Retina (tissue), 1 donor: ENCODE data around the gene TMEM248.

ENCODE experiments used
- DNase-seq: peaks from one replicate; pipeline ENCODE4 v3.0.0-alpha.2; 2016

The TMEM248 gene

DNA sequence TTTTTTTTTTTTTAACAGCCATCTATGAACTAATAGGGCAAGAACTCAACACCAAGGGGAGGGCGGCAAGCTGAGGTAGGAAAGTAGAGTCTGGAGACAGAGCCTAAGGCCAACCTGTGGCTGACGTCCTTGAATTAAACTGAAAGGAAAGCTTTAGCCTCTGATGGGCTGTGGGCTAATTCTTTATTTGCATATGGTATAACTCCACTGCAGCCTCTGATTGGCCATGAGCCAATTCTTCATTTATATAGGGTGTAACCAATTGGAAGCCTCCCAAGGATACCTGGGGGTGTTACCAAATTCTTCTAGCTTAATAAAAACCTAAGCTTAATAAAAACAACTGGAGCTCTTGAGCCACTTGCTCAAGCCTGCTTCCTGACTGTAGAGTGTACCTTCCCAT, 85.9 kb downstream of the TMEM248 start:
- no peak for DNase-seq
